Effector memory CD4-positive, alpha-beta T cell (primary cell): ENCODE results near the gene BCS1L.
"Not testable (repeated sequence)": the region's sequence is repeated elsewhere in the genome, so short reads cannot be mapped to it uniquely, and the experiment has no call there.

Experiments used
- DNase-seq, 3 donors: peaks; one replicate each; pipeline ENCODE4 v3.0.0-alpha.2; 2020
- H3K27ac ChIP-seq: 2 replicates; pipeline ENCODE4 v1.7.0; 2013; ENCODE audit warnings: mild to moderate bottlenecking, low read length, moderate library complexity; ENCODE audit not compliant: insufficient read depth, poor library complexity, severe bottlenecking
- H3K27me3 ChIP-seq: replicated peaks from 2 replicates; pipeline ENCODE4 v1.7.0; 2013; ENCODE audit warnings: mild to moderate bottlenecking, low read length; ENCODE audit not compliant: insufficient read depth, control insufficient read depth, poor library complexity, severe bottlenecking
- H3K36me3 ChIP-seq: 2 replicates; pipeline ENCODE4 v1.7.0; 2013; ENCODE audit warnings: mild to moderate bottlenecking, low read length, moderate library complexity; ENCODE audit not compliant: control insufficient read depth, insufficient read depth
- H3K4me1 ChIP-seq: 2 replicates; pipeline ENCODE4 v1.7.0; 2013; ENCODE audit warnings: low read length, mild to moderate bottlenecking; ENCODE audit not compliant: control insufficient read depth, insufficient read depth, poor library complexity, severe bottlenecking
- H3K4me3 ChIP-seq: 2 replicates; pipeline ENCODE4 v1.7.0; 2013; ENCODE audit warnings: low read length, low read depth, mild to moderate bottlenecking; ENCODE audit not compliant: insufficient read depth, poor library complexity, severe bottlenecking
- H3K9me3 ChIP-seq: 2 replicates; pipeline ENCODE4 v1.7.0; 2013; ENCODE audit warnings: mild to moderate bottlenecking, low read length, moderate library complexity; ENCODE audit not compliant: control insufficient read depth

The BCS1L gene

DNA sequence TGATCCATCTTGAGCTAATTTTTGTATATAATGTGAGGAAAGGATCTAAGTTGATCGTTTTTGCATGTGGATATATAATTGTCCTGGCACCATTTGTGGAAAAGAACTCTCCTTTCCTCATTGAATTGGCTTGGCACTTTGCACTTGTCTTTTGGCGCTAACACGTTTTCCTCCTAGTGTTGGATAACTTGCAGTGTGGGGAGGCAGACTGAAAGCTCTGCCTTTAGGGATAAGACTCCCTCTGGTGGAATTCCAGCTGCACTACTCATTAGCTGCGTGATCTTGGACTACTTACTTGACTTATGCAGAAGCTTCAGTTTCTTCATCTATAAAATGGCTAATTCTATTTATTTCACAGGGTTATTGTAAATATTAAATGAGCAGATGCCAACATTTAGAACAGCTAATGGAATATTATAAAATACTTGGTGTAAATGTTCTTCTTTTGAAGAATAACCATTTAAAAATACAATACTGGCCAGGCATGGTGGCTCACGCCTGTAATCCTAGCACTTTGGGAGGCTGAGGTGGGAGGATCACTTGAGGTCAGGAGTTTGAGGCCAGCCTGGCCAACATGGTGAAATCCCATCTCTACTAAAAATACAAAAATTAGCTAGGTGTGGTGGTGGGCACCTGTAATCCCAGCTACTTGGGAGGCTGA lies 28.0 kb downstream of the BCS1L start:
- not testable (repeated sequence) for H3K36me3 ChIP-seq, H3K4me3 ChIP-seq, H3K27me3 ChIP-seq, DNase-seq, H3K9me3 ChIP-seq, H3K4me1 ChIP-seq, H3K27ac ChIP-seq

DNA sequence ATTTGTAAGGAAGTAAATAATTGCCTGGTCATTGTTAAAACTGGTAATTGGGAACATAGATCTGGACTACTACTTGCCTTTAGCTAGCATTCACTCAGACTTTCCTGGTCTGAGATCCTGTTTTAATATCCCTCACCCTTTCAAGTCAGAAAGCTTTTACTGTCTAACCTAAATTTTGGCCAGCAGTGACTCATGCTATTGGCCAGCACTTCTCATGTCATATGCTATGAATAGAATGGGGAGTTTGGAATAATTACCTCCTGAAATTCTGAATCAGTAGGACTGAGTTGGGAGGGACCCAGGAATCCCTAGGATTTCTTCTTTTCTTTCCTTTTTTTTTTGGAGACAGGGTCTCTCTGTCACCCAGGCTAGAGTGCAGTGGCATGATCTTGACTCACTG lies 31.8 kb downstream of the BCS1L start:
- no peaks in the 10 kb centered on the region for H3K27me3 ChIP-seq
- no peaks in the 10 kb centered on the region for H3K4me1 ChIP-seq
- DNase-seq: no peak
- no peak overlapping the region for H3K4me3 ChIP-seq
- H3K27ac ChIP-seq: no peak overlapping the region
- H3K36me3 ChIP-seq: peaks cover 6% of the 10 kb centered on the region
- no peaks in the 10 kb centered on the region for H3K9me3 ChIP-seq

GRCh38 chr2:218694405-218695145 lies 35.1 kb downstream of the BCS1L start:
- peaks cover 6% of the 10 kb centered on the region for H3K36me3 ChIP-seq

DNA sequence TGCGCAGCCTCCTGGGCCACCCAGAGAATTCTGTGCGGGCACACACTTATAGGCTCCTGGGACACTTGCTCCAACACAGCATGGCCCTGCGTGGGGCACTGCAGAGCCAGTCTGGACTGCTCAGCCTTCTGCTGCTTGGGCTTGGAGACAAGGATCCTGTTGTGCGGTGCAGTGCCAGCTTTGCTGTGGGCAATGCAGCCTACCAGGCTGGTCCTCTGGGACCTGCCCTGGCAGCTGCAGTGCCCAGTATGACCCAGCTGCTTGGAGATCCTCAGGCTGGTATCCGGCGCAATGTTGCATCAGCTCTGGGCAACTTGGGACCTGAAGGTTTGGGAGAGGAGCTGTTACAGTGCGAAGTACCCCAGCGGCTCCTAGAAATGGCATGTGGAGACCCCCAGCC lies 39.4 kb downstream of the BCS1L start:
- Histone ChIP-seq H3K27ac (no peak overlapping the region), H3K4me1 (no peaks in the 10 kb centered on the region), H3K36me3 (no peaks in the 10 kb centered on the region), H3K4me3 (no peak overlapping the region), H3K9me3 (no peaks in the 10 kb centered on the region), H3K27me3 (no peaks in the 10 kb centered on the region)
- DNase-seq: no peak

More at GRCh38 chr2:218694405-218695145, 35.1 kb downstream of the BCS1L start:
- H3K4me3 ChIP-seq: no peak overlapping the region
- H3K4me1 ChIP-seq: no peaks in the 10 kb centered on the region
- DNase-seq: no peak
- no peaks in the 10 kb centered on the region for H3K9me3 ChIP-seq
- H3K27me3 ChIP-seq: no peaks in the 10 kb centered on the region
- H3K27ac ChIP-seq: no peak overlapping the region

DNA sequence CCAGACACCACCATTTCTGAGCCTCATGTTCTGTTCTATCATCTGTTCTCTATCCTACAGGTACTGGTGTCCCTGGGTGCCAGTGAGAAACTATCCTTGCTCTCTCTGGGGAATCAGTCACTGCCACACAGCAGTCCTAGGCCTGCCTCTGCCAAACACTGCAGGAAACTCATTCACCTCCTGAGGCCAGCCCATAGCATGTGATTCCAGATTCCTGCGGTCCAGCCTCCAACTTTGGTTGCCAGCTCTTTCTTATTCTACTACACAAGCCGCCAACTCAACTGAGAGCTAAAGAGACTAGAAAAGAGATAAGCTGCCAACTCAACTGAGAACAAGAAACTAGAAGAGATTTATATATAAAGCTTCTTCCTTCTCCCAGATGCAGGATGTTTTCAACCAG lies 42.3 kb downstream of the BCS1L start:
- no peaks in the 10 kb centered on the region for H3K9me3 ChIP-seq
- H3K4me3 ChIP-seq: no peak overlapping the region
- no peaks in the 10 kb centered on the region for H3K27me3 ChIP-seq
- H3K4me1 ChIP-seq: no peaks in the 10 kb centered on the region
- no peaks in the 10 kb centered on the region for H3K36me3 ChIP-seq
- no peak overlapping the region for H3K27ac ChIP-seq
- DNase-seq: no peak

DNA sequence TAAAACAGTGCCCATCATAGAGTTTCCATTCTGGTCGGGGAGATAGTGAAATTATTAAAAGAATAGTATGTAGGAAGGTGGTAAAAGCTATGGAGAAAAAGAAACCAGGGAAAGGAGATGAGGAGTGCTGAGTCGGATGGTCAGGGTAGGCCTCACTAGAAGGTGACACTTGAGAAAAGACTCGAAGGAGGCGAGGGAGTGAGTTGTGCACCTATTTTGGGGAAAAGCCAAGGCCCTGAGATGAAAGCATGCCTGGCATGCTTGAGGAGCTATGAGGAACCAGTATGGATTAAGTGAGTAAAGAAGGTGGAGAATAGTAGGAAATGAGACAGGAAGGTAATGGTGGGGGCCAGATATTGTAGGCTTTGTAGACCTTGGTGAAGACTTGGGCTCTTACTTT lies 43.9 kb downstream of the BCS1L start:
- Histone ChIP-seq H3K27ac (no peak overlapping the region), H3K27me3 (no peaks in the 10 kb centered on the region), H3K9me3 (no peaks in the 10 kb centered on the region), H3K36me3 (no peaks in the 10 kb centered on the region), H3K4me1 (no peaks in the 10 kb centered on the region), H3K4me3 (no peak overlapping the region)
- DNase-seq: no peak

DNA sequence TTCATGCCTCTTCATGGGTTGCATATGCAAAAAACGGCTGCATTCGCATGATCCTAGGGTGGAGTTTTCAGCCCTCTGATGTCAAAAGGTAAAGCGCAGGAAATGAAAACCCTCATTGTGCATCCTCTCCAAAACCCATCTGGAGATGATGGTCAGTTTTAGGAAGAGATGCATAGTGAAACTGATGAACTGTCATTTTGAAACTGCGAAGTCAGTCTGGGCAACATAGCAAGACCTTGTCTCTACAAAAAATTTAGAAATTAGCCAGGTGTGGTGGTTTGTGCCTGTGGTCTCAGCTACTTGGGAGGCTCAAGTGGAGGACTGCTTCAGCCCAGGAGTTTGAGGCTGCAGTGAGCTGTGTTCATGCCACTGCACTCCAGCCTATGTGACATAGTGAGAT lies 48.6 kb downstream of the BCS1L start:
- no peak for DNase-seq
- no peak overlapping the region for H3K27ac ChIP-seq
- H3K4me3 ChIP-seq: no peak overlapping the region
- H3K27me3 ChIP-seq: no peaks in the 10 kb centered on the region
- H3K36me3 ChIP-seq: no peaks in the 10 kb centered on the region
- no peaks in the 10 kb centered on the region for H3K9me3 ChIP-seq
- H3K4me1 ChIP-seq: peaks cover 3% of the 10 kb centered on the region

- no peaks in the 10 kb centered on the region for H3K9me3 ChIP-seq
- H3K36me3 ChIP-seq: no peaks in the 10 kb centered on the region
- peaks cover 3% of the 10 kb centered on the region for H3K4me1 ChIP-seq
- no peak for DNase-seq
- no peak overlapping the region for H3K27ac ChIP-seq
- H3K27me3 ChIP-seq: no peaks in the 10 kb centered on the region
- no peak overlapping the region for H3K4me3 ChIP-seq
Measured at GRCh38 chr2:218709908-218710307, 50.4 kb downstream of the BCS1L start.

DNA sequence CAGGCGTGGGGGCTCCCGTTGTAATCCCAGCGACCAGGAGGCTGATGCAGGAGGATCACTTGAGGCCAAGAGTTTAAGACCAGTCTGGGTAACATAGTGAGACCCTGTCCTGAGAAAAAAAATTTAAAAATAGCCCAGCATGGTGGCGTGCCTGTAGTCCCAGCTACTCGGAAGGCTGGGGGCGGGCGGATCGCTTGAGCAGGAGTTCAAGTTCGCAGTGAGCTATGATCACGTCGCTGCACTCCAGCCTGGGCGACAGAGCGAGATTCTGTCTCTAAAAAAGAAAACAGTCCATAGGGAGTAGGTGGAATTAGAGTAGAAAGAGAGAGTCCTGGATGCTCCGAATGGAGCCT lies 50.8 kb downstream of the BCS1L start:
- no peak for DNase-seq
- Histone ChIP-seq H3K4me1 (peaks cover 3% of the 10 kb centered on the region), H3K27me3 (no peaks in the 10 kb centered on the region), H3K4me3 (no peak overlapping the region), H3K27ac (no peak overlapping the region), H3K36me3 (no peaks in the 10 kb centered on the region), H3K9me3 (no peaks in the 10 kb centered on the region)

- H3K27ac ChIP-seq: peak within 1 kb of the TSS; percentile 87
- peaks cover 3% of the 10 kb centered on the region for H3K4me1 ChIP-seq
- H3K4me3 ChIP-seq: peak within 1 kb of the TSS; percentile 71
- peak; percentile 97 to 98 (median 98) for DNase-seq
- H3K27me3 ChIP-seq: no peaks in the 10 kb centered on the region
- no peaks in the 10 kb centered on the region for H3K36me3 ChIP-seq
- no peaks in the 10 kb centered on the region for H3K9me3 ChIP-seq
Measured at GRCh38 chr2:218710687-218711549, 51.4 kb downstream of the BCS1L start, which contains the start of gene TTLL4. TTLL4 (plus strand) TSS chr2:218710835; CDS start chr2:218737677, 26,842 bp downstream.
